GM18508 (cell line): ENCODE data around the gene ULK4.

Experiments used
- ATAC-seq: cut with Tn5 transposase; IDR thresholded peaks from one replicate; pipeline ENCODE4 v1.9.1; 2021; ENCODE audit warnings: moderate number of reproducible peaks; ENCODE audit not compliant: insufficient read depth, unreplicated experiment

Gene ULK4

GRCh38 chr3:41248525-41248924 is 713.4 kb downstream of the ULK4 start:
- ATAC-seq = no peak

DNA sequence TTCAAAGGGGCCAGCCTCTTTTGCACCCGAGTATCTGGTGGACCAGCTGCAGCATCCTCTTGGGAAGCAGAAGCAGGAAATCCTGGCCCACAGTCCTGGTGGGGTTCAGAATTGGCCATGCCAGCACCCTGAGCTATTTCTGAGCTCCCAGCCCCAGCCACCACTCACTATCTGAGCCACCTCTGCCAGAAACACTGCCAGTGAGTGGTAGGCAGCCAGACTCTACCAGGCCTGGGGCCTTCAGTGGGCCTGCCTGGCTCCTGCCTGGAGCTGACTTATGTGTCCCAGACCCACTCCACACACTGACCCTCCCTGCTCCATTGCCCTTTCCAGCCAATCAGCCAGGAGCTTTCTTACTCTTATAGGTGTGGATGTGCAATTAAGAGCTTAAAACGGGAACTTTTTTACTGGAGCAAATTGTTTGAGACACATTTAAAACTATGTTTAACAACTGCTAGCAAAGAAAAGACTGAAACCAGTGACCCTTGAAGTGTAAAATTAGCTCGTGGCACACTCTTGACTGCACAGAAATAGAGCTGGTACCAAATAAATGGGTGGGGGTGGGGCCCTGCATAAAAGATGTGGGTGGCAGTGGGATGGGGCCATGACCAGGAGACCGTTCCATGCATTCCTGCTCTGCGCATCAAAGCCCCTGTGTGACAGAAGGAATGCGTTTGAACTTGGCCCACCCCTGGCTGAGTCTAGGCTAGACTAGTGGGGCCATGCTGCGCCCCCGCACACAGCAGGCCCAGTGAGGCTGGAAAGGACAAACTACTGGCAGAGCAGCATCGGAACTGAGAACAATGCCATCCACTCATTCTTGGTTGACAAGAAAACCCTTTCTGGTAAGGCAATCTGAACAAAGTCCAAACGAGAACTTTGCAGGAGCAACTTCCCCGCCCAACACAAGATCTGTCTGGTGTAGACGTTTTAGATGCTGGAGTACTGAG is 714.6 kb downstream of the ULK4 start:
- ATAC-seq = no peak

DNA sequence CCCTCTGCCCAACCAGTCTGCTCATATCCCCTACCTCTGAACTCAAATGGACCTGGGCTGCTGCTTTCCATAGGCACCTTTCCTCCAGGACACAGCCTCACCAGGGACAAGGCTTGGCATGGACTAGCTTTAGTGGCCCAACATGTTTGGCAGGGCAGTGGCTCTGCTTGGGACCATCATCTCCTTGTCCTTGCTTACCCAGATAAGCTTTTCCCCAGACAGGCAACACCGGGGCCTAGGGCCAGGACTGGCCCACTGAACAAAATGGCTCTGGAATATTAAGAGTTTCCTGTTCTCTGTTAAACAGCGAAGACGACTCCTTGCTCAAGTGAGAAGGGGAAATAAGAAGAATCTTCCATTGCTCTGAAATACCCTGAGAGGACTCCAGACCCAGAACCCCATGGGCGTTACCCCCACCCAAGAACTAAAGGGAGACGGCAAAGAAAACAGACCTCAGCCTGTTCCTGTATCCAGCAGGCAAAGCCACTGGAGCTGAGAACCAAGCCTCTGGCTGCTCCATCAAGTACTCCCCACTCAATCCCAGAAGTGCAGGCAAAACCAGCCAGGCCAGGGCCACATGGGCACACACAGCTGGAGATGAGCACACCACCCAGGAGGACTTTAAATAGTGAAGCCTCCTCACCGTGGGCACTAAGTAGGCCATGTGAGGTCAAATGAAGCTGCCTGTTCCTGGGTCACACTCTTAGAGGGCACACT is 717.1 kb downstream of the ULK4 start:
- ATAC-seq = no peak

DNA sequence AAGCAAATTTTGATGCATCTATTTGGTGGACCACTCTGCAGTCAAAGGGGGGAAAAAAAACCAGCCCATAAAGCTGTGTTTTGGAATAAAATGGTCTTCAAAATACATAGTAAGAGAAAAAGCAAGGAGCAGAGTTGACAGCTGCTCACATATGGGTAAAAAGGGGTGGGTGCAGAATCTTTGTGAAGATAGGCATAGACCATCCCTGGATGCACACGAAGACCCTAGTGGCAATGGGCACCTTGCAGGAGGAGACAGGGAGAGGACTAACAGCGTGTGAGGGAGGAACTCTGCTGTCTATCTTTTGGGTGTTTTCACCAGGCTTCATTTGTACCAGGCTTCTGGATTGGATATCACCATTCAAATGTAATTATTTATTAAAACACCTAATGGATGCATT is 718.7 kb downstream of the ULK4 start:
- ATAC-seq = no peak

DNA sequence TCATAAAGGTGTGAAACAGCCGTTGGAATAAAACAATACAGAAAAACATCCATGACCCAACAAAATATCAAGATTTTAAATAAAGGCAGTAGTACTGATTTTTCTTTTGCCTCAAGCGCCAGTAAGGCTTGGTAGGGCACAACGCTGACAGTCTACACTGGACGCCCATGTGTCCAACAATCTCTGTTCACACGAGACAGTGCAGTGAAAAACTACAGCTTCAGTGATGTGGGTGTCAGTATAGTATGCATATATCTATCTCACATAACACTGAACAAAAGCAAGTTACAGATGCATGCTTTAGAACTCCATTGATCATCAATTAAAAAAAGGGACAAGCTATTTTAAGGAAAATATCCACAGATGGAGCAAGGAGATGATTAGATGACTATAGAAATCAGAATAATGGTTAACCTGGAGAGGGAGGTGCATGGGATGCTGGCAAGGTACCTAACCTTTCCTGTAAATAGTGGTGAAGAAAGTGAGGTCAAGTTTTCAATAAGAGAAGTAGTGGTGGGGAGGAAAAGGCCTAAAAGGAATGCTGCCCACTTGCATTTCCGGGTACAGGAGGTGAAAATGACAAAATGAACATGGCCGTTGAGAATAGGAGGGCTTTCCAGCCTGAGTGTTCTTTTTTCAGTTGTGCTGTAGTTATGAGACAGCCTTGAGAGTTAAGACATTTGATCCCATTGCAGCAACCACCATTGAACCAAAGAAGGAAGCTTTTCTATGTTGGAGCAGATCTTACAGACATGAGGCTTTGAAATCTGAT is 719.9 kb downstream of the ULK4 start:
- ATAC-seq = no peak

DNA sequence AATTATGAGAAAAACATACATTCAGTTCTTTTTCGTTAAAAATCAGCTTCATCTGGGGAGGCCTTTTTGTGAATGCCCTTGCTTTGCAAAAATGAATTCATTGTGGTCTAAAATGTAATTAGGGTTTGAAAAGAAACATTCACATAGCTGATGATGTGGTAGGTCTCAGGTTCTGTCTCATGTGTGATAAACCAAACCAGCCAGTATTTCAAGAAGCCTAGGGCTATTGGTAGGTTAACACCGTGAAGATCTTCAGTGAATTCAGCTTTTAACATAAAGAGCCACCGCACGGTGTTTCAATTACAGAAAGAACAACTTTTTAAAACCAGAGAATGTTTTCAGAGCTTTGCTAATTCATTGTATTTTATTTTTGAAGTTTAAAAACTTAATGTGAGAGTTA is 720.7 kb downstream of the ULK4 start:
- ATAC-seq = no peak

- ATAC-seq = no peak
Observed at GRCh38 chr3:41239587-41239986, 722.3 kb downstream of the ULK4 start.

DNA sequence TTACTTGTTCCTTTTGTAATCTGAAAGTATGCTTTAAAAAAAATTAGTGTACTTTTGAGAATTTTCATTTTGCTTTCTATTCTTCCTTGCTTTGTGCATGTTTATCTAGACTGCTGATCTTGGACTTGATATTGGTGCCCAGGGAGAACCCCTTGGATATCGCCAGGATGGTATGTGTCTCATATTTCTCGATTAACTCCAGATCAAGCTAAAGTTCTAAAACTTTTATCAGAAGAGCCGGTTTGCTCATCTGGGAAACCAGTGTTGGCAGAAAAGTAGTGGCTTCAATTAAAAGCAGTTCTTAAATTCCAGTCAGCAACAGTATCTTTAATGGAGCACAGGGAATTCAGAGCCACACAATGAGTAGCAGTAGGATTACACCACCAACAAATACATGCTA is 724.0 kb downstream of the ULK4 start:
- ATAC-seq = no peak

GRCh38 chr3:41236228-41236627 is 725.7 kb downstream of the ULK4 start:
- no peak for ATAC-seq

DNA sequence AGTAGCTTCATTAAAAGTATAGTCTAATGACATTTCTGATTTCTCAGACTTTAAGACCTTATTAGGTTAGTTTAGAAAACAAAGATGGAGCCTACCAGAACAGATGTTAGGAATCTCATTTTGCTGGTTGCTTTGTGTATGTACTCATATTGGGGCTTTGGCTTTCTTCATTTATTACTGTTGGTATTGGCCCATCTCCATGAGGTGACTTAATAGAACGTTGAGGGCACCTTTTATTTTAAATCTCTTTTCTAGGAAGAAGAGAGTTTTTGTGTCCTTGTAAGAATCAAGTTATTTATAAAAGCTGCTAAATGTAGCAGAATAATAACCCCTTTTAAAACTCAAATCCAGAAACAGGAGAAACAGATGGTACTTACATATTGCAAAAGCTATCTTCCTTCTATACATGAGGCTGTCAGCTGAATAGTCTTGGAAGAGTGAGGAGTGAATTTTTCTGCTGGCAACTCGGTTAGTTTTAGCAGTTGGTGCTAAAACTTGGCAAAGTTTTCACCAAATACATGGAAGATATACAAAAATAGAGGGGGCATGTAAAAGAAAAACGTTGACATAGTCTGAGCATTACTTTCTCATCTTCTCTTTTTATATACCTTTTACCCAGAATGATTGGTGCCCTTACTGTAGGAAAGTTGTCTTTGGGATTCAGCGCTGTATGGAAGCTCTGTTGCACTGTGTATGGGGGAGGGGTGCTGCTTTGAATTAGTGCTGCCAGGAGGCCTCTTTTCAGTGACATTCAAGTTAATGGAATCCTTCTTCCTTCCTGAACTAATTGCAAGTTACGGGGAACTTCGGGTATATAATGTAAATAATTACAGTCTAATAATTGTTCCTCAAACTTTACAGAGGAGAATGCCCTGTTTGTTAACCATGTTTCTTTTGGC is 726.8 kb downstream of the ULK4 start:
- no peak for ATAC-seq

DNA sequence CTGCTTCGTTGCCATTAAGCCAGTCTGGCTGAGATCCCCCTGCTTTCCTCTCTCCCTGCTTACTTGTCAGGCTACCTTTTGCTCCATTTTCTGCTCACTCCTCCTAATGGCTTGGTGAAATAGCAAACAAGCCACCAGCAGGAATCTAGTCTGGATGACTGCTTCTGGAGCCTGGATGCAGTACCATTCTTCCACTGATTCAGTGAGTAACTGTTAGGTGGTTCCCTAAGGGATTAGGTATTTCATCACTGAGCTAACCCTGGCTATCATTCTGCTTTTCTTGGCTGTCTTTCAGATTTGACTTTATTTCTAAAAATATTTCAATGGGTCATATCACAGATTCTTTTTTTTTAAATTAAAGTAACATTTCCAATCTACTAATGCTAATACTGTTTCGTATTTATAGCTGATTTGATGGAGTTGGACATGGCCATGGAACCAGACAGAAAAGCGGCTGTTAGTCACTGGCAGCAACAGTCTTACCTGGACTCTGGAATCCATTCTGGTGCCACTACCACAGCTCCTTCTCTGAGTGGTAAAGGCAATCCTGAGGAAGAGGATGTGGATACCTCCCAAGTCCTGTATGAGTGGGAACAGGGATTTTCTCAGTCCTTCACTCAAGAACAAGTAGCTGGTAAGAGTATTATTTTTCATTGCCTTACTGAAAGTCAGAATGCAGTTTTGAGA is 737.6 kb downstream of the ULK4 start:
- ATAC-seq = no peak

DNA sequence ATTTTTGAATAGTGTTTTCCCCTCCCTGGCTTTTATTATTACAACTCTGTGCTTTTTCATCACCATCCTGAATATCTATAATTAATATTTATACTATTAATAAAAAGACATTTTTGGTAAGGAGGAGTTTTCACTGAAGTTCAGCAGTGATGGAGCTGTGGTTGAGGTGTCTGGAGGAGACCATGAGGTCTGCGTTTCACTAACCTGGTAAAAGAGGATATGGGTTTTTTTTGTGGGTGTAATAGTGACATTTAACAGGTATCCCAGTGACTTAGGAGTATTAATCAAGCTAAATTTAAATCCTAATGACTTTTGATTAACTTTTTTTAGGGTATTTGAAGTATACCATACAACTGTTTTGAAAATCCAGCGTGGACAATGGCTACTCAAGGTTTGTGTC is 738.2 kb downstream of the ULK4 start:
- no peak for ATAC-seq

DNA sequence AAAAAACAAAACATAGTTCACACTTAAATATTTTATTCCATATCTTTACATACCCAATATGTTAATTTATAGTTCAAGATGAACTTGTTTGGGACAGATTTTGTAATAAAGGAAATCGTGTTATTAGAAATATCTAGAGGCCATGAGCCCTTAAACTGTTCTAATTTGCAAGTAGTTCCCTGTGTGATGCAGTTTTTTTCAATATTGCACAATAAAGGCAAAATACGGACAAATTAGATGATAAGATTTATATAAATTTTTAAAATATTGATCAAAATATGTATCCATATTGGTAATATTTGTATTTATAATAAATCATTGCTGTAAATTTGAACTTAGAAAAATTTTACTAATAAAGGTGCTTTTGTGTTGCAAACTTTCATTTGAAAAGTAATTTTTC is 738.8 kb downstream of the ULK4 start:
- ATAC-seq = no peak

DNA sequence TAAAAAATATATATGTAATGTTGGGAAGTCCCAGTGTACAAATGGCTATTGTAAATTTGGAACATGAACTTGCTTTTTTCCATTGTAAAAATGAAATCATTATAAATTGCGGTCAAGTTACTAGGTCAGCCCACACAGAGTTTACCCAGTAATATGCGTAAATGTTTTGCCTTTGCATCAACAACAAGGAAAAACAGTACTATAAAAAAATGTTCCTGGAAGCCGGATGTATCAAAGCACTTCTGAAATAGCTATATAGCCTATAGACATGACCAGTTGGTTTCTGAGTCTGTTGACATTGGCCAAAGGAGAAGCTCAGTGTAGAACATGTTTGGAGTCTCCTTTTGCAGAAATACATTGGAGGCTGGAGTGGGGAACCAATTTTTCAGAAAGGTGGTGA is 739.4 kb downstream of the ULK4 start:
- no peak for ATAC-seq

DNA sequence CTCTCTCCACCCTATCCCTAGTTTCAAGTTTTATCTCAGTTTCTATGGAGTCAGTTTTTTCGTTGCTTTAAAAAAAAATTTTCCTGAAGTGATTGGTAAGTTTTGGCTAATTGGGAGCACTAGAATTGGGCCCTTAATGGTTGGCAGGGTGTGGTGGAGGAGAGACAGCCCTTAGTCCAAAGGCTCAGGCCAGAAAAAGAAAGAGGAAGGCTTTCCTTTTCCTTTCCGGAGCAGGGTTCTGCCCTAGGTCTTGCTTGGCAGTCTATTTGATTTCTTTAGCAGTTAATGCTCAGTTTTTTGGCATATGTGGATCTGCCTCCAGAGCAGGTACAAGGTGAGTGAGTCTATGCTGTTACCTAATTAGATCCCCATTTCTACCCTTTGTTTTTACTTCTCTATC is 739.9 kb downstream of the ULK4 start:
- ATAC-seq = no peak

DNA sequence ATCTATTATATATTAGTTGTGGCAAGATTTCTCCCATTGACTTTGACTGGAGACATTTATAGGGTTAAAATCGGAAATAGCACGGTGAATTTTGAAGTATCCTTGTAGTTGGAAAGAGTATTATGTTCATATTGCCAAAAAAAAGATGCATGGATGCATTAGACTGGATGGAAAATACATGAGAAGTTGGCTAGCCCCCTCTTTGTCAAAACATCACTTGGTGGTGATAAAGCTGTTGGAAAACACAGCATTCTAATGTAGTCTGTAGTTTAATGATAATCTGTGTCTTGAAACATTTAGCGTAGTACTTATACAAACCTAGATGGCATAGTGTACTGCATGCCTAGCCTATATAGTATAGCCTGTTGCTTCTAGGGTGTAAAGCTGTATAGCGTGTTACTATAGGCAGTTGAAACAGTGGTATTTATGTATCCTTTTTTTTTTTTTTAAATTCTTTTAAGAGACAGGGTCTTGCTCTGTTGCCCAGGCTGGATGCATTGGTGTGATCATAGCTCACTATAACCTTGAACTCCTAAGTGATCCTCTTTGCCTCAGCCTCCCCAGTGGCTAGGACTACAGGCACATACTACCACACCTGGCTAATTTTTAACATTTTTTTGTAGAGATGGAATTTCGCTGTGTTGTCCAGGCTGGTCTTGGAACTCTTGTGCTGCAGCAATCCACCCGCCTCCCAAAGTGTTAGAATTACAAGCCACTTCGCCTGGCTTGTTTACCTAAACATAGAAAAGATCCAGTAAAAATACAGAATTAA is 740.8 kb downstream of the ULK4 start:
- ATAC-seq = no peak

DNA sequence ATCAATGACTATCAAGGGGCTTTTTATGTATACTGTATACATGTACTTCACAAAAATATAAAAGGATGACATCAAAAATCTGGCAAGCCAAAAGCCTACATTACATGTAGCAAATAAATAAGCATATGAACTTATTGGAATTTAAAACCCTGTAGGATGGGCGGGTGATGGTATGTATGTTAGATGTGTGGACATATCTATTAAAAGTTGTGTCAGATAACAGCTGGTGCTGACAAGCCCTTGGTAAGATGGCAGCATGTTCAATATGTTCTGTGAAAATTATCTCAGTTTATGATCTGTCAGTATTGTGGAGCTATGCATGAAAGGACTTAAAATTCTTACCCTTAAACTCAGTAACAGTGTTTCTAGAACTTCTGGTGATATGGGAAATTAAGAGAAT is 742.5 kb downstream of the ULK4 start:
- ATAC-seq = no peak

- ATAC-seq = no peak
Observed at GRCh38 chr3:41216993-41217392, 744.9 kb downstream of the ULK4 start.

GRCh38 chr3:41216422-41216821 is 745.5 kb downstream of the ULK4 start:
- ATAC-seq = no peak
